Choroid plexus epithelial cell (primary cell): ENCODE measurements around the gene PTCRA.
"Not testable (repeated sequence)": the region's sequence is repeated elsewhere in the genome, so short reads cannot be mapped to it uniquely, and the experiment has no call there.

Experiments
- DNase-seq: peaks from one replicate; pipeline ENCODE4 v3.0.0-alpha.2; 2010; ENCODE audit warnings: low read depth
- H3K4me3 ChIP-seq: 2 replicates; pipeline ENCODE4 v1.5.1; 2011; ENCODE audit warnings: low read depth, mild to moderate bottlenecking, control low read depth, low read length, moderate library complexity
- TF ChIP-seq, protein P1 (sequence below): conservative IDR thresholded peaks from 2 replicates; pipeline ENCODE4 v1.5.1; 2011; ENCODE audit warnings: low read depth, mild to moderate bottlenecking, control low read depth, inconsistent platforms, low read length, moderate library complexity

Gene PTCRA

GRCh38 chr6:42937548-42938427 is 21.9 kb downstream of the PTCRA start:
- TF ChIP-seq, protein P1, sequence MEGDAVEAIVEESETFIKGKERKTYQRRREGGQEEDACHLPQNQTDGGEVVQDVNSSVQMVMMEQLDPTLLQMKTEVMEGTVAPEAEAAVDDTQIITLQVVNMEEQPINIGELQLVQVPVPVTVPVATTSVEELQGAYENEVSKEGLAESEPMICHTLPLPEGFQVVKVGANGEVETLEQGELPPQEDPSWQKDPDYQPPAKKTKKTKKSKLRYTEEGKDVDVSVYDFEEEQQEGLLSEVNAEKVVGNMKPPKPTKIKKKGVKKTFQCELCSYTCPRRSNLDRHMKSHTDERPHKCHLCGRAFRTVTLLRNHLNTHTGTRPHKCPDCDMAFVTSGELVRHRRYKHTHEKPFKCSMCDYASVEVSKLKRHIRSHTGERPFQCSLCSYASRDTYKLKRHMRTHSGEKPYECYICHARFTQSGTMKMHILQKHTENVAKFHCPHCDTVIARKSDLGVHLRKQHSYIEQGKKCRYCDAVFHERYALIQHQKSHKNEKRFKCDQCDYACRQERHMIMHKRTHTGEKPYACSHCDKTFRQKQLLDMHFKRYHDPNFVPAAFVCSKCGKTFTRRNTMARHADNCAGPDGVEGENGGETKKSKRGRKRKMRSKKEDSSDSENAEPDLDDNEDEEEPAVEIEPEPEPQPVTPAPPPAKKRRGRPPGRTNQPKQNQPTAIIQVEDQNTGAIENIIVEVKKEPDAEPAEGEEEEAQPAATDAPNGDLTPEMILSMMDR, result no peak
- no peak for DNase-seq
- no peak overlapping the region for H3K4me3 ChIP-seq

DNA sequence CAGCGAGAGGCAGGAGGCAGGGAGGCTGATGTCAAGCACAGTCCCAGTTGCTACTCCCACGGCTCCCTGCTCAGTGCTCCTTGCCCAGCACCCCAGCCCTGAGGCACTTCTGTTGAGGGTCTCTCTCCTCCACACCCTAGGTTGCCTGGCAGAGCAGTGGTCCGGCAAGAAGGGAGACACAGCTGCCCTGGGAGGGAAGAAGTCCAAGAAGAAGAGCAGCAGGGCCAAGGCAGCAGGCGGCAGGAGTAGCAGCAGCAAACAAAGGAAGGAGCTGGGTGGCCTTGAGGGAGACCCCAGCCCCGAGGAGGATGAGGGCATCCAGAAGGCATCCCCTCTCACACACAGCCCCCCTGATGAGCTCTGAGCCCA is 22.6 kb downstream of the PTCRA start:
- no peak for DNase-seq
- H3K4me3 ChIP-seq, result no peak overlapping the region
- TF ChIP-seq, protein P1, result no peak

DNA sequence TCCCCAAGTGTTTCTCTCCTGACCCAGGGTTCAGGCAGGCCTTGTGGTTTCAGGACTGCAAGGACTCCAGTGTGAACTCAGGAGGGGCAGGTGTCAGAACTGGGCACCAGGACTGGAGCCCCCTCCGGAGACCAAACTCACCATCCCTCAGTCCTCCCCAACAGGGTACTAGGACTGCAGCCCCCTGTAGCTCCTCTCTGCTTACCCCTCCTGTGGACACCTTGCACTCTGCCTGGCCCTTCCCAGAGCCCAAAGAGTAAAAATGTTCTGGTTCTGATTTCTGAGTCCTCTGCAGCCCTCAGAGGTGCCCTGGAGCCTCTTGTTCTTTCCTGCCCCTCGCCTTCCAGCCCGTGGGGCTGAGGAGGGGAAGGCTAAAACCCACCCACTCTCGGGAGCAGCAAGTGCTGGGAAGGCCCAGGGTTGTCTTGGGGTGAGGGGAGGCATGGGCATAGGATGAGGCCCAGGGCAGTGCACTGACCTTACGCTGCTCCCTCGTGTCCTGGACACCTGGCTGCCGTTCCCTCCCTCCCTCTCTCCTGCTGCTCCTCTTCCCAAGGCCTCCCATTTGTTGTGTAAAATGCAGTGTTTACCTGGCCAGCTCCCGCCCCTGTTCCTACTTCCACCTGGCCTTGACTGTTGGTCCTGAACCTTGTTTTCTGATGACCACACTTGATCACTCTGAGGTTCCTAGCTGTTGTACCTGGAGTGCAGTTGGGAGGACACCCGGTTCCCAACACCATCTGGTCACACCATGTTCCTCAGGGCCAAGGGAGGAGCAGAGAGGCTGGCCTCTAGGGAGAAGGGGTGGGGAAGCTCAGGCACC is 23.3 kb downstream of the PTCRA start:
- no peak for DNase-seq

GRCh38 chr6:42939810-42940167 is 23.9 kb downstream of the PTCRA start:
- no peak overlapping the region for H3K4me3 ChIP-seq
- TF ChIP-seq, protein P1, result no peak
- no peak for DNase-seq

More for the DNA sequence above, 23.3 kb downstream of the PTCRA start:
- TF ChIP-seq, protein P1, result no peak
- H3K4me3 ChIP-seq, result no peak overlapping the region

GRCh38 chr6:42940493-42941045 is 24.7 kb downstream of the PTCRA start:
- TF ChIP-seq, protein P1, result no peak
- no peak for DNase-seq
- H3K4me3 ChIP-seq, result no peak overlapping the region

DNA sequence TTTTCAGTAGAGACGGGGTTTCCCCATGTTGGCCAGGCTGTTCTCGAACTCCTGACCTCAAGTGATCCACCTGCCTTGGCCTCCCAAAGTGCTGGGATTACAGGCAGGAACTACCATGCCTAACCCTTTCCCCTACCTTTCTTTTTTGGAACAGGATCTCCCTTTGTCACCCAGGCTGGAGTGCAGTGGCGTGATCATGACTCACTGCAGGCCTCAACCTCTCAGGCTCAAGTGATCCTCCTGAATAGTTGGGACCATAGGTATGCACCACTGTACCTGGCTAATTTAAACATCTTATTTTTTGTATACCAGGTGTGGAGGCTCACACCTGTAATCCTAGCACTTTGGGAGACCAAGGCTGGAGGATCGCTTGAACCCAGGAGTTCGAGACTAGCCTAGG is 25.5 kb downstream of the PTCRA start:
- H3K4me3 ChIP-seq, DNase-seq: not testable (repeated sequence)

DNA sequence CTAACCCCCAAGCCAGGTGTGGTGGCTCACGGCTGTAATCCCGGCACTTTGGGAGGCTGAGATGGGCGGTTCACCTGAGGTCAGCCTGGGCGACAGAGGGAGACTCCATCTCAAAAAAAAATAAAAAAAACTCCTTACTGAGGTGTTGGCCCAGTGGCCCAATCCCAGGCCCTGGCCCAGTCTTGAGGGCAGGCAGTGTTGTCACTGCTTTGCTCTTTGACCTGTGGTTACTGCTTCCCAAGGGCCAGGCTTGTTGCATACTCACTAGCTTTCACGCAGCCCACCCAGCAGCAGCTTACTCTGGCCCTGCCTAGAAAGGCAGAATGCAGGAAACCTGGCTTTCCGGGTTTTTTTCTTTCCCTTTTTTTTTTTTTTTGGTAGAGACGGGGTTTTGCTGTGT is 26.6 kb downstream of the PTCRA start:
- H3K4me3 ChIP-seq, result no peak overlapping the region
- TF ChIP-seq, protein P1, result no peak
- DNase-seq, result no peak
